Kidney capillary endothelial cell (primary cell): Measurements from ENCODE around the gene AK5.
"Not testable (repeated sequence)": the region's sequence is repeated elsewhere in the genome, so short reads cannot be mapped to it uniquely, and the experiment has no call there.

Source experiments
- DNase-seq: peaks from one replicate; pipeline ENCODE4 v3.0.0-alpha.2; 2018; ENCODE audit warnings: low spot score

Gene AK5

GRCh38 chr1:77287535-77287934 lies 5.7 kb downstream of the AK5 start:
- no peak for DNase-seq

- DNase-seq: no peak
These were observed 6.5 kb downstream of the AK5 start for GRCh38 chr1:77288275-77288674.

GRCh38 chr1:77290576-77290975 lies 8.8 kb downstream of the AK5 start:
- DNase-seq: no peak

GRCh38 chr1:77292551-77292950 lies 10.7 kb downstream of the AK5 start:
- no peak for DNase-seq

GRCh38 chr1:77300566-77300965 lies 18.7 kb downstream of the AK5 start:
- no peak for DNase-seq

- no peak for DNase-seq
These were observed 21.6 kb downstream of the AK5 start for GRCh38 chr1:77303387-77303786.

- DNase-seq: no peak
These were observed 27.2 kb downstream of the AK5 start for GRCh38 chr1:77308889-77309621.

GRCh38 chr1:77310924-77311323 lies 29.1 kb downstream of the AK5 start:
- DNase-seq: no peak

- not testable (repeated sequence) for DNase-seq
These were observed 30.5 kb downstream of the AK5 start for GRCh38 chr1:77312364-77312763.

- DNase-seq: no peak
These were observed 31.7 kb downstream of the AK5 start for GRCh38 chr1:77313491-77313890.

GRCh38 chr1:77316006-77316405 lies 34.2 kb downstream of the AK5 start:
- no peak for DNase-seq

- no peak for DNase-seq
These were observed 35.1 kb downstream of the AK5 start for GRCh38 chr1:77316966-77317365.

GRCh38 chr1:77319036-77319705 lies 37.4 kb downstream of the AK5 start:
- no peak for DNase-seq

GRCh38 chr1:77322061-77322900 lies 40.5 kb downstream of the AK5 start:
- DNase-seq: no peak

GRCh38 chr1:77333501-77333900 lies 51.7 kb downstream of the AK5 start:
- no peak for DNase-seq

GRCh38 chr1:77336729-77337128 lies 54.9 kb downstream of the AK5 start:
- DNase-seq: no peak

- DNase-seq: no peak
These were observed 57.5 kb downstream of the AK5 start for GRCh38 chr1:77339326-77339725.

GRCh38 chr1:77341195-77341594 lies 59.4 kb downstream of the AK5 start:
- no peak for DNase-seq

GRCh38 chr1:77342745-77343144 lies 60.9 kb downstream of the AK5 start:
- no peak for DNase-seq

GRCh38 chr1:77347646-77348045 lies 65.8 kb downstream of the AK5 start:
- peak; percentile 62 for DNase-seq

- no peak for DNase-seq
These were observed 66.7 kb downstream of the AK5 start for GRCh38 chr1:77348549-77348948.

GRCh38 chr1:77349275-77349674 lies 67.5 kb downstream of the AK5 start:
- no peak for DNase-seq
